GM12878 (cell line): ENCODE results near the gene LCLAT1.

Experiments
- ATF7 ChIP-seq: fragments of 450-650 bp; IDR thresholded peaks from 2 replicates; pipeline ENCODE4 v1.6.1; 2016; ENCODE audit warnings: low read depth, mild to moderate bottlenecking
- CEBPB ChIP-seq, 2 experiments: fragments of 150-350 bp in 1 of 2; IDR thresholded peaks; 2 replicates each; pipeline ENCODE4 v1.6.1; 2012 to 2014; ENCODE audit warnings: low read depth in 2 of 2, low read length in 2 of 2, borderline replicate concordance in 1 of 2, inconsistent platforms in 1 of 2
- EGR1 ChIP-seq, 2 experiments: IDR thresholded peaks; 1 replicate in 1 of 2; 2 replicates in 1 of 2; pipeline ENCODE4 v1.6.1; 2011 to 2012; ENCODE audit warnings: low read depth in 2 of 2, low read length in 2 of 2, borderline replicate concordance in 1 of 2, mild to moderate bottlenecking in 1 of 2, moderate library complexity in 1 of 2
- EP300 ChIP-seq, 2 experiments: fragments of 150-350 bp in 1 of 2; IDR thresholded peaks; 2 replicates each; pipeline ENCODE4 v1.6.1; 2011 to 2012; ENCODE audit warnings: low read depth in 2 of 2, low read length in 2 of 2, borderline replicate concordance in 1 of 2, improper control_type of control experiment in 1 of 2, inconsistent platforms in 1 of 2; ENCODE audit not compliant: control insufficient read depth in 1 of 2
- EZH2 ChIP-seq: IDR thresholded peaks from 2 replicates; pipeline ENCODE4 v1.6.1; 2012; ENCODE audit warnings: low read depth, mild to moderate bottlenecking, control low read depth, inconsistent platforms, low read length, borderline replicate concordance; ENCODE audit not compliant: control insufficient read depth
- MYC ChIP-seq: IDR thresholded peaks from 2 replicates; pipeline ENCODE4 v1.6.1; 2011; ENCODE audit warnings: mild to moderate bottlenecking, low read length, moderate library complexity, inconsistent platforms; ENCODE audit not compliant: insufficient read depth, insufficient replicate concordance, insufficient read length, severe bottlenecking
- PKNOX1 ChIP-seq: fragments of 450-650 bp; IDR thresholded peaks from 2 replicates; pipeline ENCODE4 v1.6.1; 2016; ENCODE audit warnings: mild to moderate bottlenecking
- PML ChIP-seq: IDR thresholded peaks from 2 replicates; pipeline ENCODE4 v1.6.1; 2012; ENCODE audit warnings: low read length, inconsistent platforms
- POLR2AphosphoS5 ChIP-seq: IDR thresholded peaks from 2 replicates; pipeline ENCODE4 v1.6.1; 2011; ENCODE audit warnings: mild to moderate bottlenecking, low read length, inconsistent platforms
- RAD51 ChIP-seq: fragments of 450-650 bp; IDR thresholded peaks from 2 replicates; pipeline ENCODE4 v1.6.1; 2016; ENCODE audit warnings: moderate library complexity, mild to moderate bottlenecking, inconsistent platforms
- TF ChIP-seq, protein P1 (sequence below), 3 experiments: IDR thresholded peaks in 2 of 3; conservative IDR thresholded peaks in 1 of 3; 2 replicates each; pipeline ENCODE4 v1.5.1; 2011; ENCODE audit warnings: low read depth in 3 of 3, low read length in 3 of 3, mild to moderate bottlenecking in 3 of 3, control low read depth in 2 of 3, moderate library complexity in 2 of 3, inconsistent platforms in 1 of 3, mixed read lengths in 1 of 3; ENCODE audit not compliant: control insufficient read depth in 2 of 3, insufficient read depth in 1 of 3; ENCODE audit errors: extremely low read depth in 1 of 3
- TF ChIP-seq, protein P2 (sequence below): IDR thresholded peaks from 2 replicates; pipeline ENCODE4 v1.6.1; 2011; ENCODE audit warnings: mild to moderate bottlenecking, low read depth, low read length, moderate library complexity; ENCODE audit not compliant: insufficient replicate concordance

DNA sequence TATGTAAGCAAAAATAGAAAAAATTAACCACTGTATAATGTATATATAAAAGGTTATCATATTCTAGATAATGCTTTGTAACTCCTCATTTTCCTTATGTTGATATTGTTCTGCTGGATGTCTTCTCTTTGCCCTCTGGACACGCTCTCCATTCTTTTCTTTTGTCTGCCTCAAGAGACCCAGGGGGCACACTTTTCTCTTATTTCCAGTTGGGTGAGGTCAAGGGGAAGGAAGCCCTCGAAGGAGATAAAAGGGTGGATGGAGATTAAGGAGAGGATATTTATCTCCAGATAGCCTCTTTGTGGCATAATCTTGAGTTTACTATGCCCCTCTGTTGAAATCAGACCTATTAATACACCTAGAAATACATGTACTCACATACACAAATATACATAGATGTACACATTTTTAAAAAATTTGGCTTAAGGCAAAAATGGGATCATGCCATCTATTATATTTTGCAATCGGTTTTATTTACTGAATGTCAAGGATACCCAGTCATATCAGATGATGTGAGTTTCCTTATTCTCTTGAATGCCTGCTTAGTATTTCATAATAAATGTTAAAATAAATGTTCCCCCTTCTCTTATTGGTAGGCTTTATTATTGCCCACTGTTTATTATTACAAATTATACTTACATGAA is 65.3 kb downstream of the LCLAT1 start:
- TF ChIP-seq POLR2AphosphoS5: no peak
- no peak for TF ChIP-seq EGR1 (IDR thresholded peaks at IDR 0.05; ENCODE audit: borderline replicate concordance in 1 of 2, low read depth in 2 of 2, low read length in 2 of 2)
- TF ChIP-seq CEBPB (IDR thresholded peaks at IDR 0.05; ENCODE audit: borderline replicate concordance in 1 of 2, low read depth in 2 of 2, low read length in 2 of 2): no peak
- no peak for TF ChIP-seq EP300 (IDR thresholded peaks at IDR 0.05; ENCODE audit: borderline replicate concordance in 1 of 2, control insufficient read depth in 1 of 2, low read depth in 2 of 2, low read length in 2 of 2)
- TF ChIP-seq, protein P1, sequence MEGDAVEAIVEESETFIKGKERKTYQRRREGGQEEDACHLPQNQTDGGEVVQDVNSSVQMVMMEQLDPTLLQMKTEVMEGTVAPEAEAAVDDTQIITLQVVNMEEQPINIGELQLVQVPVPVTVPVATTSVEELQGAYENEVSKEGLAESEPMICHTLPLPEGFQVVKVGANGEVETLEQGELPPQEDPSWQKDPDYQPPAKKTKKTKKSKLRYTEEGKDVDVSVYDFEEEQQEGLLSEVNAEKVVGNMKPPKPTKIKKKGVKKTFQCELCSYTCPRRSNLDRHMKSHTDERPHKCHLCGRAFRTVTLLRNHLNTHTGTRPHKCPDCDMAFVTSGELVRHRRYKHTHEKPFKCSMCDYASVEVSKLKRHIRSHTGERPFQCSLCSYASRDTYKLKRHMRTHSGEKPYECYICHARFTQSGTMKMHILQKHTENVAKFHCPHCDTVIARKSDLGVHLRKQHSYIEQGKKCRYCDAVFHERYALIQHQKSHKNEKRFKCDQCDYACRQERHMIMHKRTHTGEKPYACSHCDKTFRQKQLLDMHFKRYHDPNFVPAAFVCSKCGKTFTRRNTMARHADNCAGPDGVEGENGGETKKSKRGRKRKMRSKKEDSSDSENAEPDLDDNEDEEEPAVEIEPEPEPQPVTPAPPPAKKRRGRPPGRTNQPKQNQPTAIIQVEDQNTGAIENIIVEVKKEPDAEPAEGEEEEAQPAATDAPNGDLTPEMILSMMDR (IDR thresholded peaks at IDR 0.05 in 2 of 3, conservative IDR thresholded peaks at IDR 0.05 in 1 of 3; ENCODE audit: control insufficient read depth in 2 of 3, extremely low read depth in 1 of 3, insufficient read depth in 1 of 3, low read depth in 3 of 3, low read length in 3 of 3): no peak
- TF ChIP-seq, protein P2, sequence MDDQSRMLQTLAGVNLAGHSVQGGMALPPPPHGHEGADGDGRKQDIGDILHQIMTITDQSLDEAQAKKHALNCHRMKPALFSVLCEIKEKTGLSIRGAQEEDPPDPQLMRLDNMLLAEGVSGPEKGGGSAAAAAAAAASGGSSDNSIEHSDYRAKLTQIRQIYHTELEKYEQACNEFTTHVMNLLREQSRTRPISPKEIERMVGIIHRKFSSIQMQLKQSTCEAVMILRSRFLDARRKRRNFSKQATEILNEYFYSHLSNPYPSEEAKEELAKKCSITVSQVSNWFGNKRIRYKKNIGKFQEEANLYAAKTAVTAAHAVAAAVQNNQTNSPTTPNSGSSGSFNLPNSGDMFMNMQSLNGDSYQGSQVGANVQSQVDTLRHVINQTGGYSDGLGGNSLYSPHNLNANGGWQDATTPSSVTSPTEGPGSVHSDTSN: no peak
- no peak for TF ChIP-seq MYC
- no peak for TF ChIP-seq ATF7
- TF ChIP-seq PKNOX1: no peak
- TF ChIP-seq EZH2: no peak
- TF ChIP-seq PML: no peak
- no peak for TF ChIP-seq RAD51
